Measurements from ENCODE around the gene DMRT3.

Gene DMRT3

GRCh38 chr9:1031951-1032601 is 55.6 kb downstream of the DMRT3 start:
- DNase-seq (ENCODE audit: low read depth), result no peak
- TF ChIP-seq CTCF (IDR thresholded peaks at IDR 0.05; ENCODE audit: insufficient read depth, low read depth, low read length, missing control alignments), result no peak

GRCh38 chr9:1034271-1034670 is 57.8 kb downstream of the DMRT3 start:
- TF ChIP-seq CTCF (IDR thresholded peaks at IDR 0.05; ENCODE audit: insufficient read depth, low read depth, low read length, missing control alignments), result no peak
- no peak for DNase-seq (ENCODE audit: low read depth)
- no peak overlapping the region for H3K4me3 ChIP-seq (ENCODE audit: low read length)

More at GRCh38 chr9:1031951-1032601, 55.6 kb downstream of the DMRT3 start:
- H3K4me3 ChIP-seq (ENCODE audit: low read length), result no peak overlapping the region

GRCh38 chr9:1039589-1039988 is 63.1 kb downstream of the DMRT3 start:
- TF ChIP-seq CTCF (IDR thresholded peaks at IDR 0.05; ENCODE audit: insufficient read depth, low read depth, low read length, missing control alignments), result no peak
- DNase-seq (ENCODE audit: low read depth), result no peak
- no peak overlapping the region for H3K4me3 ChIP-seq (ENCODE audit: low read length)

Data from epithelial cell of esophagus (primary cell).